Liver (tissue), 9 donors: Measurements from ENCODE around the gene ANKRD44. TPM values are rescaled to one million over a fixed set of nuclear protein-coding genes. Genes with fewer than 3 reads are reported as not detected.

ENCODE experiments used
- DNase-seq: peaks from one replicate; pipeline ENCODE4 v3.0.0-alpha.2; 2017; ENCODE audit warnings: low spot score
- H3K27ac ChIP-seq, 2 donors: one replicate each; pipeline ENCODE4 v1.7.0; 2013; ENCODE audit warnings: inconsistent platforms in 2 of 2, low read length in 2 of 2, control low read depth in 1 of 2, low read depth in 1 of 2, mild to moderate bottlenecking in 1 of 2
- H3K27me3 ChIP-seq, 4 donors: one replicate each; pipeline versions ENCODE4 v1.6.1 to v1.7.0; 2013; ENCODE audit warnings: low read length in 3 of 4, inconsistent platforms in 1 of 4, mild to moderate bottlenecking in 1 of 4, moderate library complexity in 1 of 4; ENCODE audit not compliant: control insufficient read depth in 4 of 4, insufficient read depth in 4 of 4
- H3K36me3 ChIP-seq, 4 donors: one replicate each; pipeline versions ENCODE4 v1.6.1 to v1.7.0; 2013; ENCODE audit warnings: low read length in 3 of 4, mild to moderate bottlenecking in 3 of 4, low read depth in 1 of 4, moderate library complexity in 1 of 4; ENCODE audit not compliant: control insufficient read depth in 4 of 4, insufficient read depth in 3 of 4
- H3K4me1 ChIP-seq, 4 donors: one replicate each; pipeline versions ENCODE4 v1.6.1 to v1.7.0; 2013; ENCODE audit warnings: low read length in 3 of 4, mild to moderate bottlenecking in 3 of 4, moderate library complexity in 1 of 4; ENCODE audit not compliant: control insufficient read depth in 4 of 4, insufficient read depth in 4 of 4
- H3K4me3 ChIP-seq, 3 donors: one replicate each; pipeline versions ENCODE4 v1.6.1 to v1.7.0; 2013; ENCODE audit warnings: low read length in 3 of 3, control low read depth in 1 of 3, low read depth in 1 of 3, mild to moderate bottlenecking in 1 of 3
- H3K9ac ChIP-seq, 2 donors: one replicate each; pipeline ENCODE4 v1.7.0; 2013; ENCODE audit warnings: low read length in 2 of 2, mild to moderate bottlenecking in 2 of 2, moderate library complexity in 2 of 2, control low read depth in 1 of 2, low read depth in 1 of 2
- H3K9me3 ChIP-seq, 4 donors: one replicate each; pipeline versions ENCODE4 v1.6.1 to v1.7.0; 2013; ENCODE audit warnings: low read length in 3 of 4; ENCODE audit not compliant: control insufficient read depth in 4 of 4
- EGR1 ChIP-seq, 2 donors: IDR thresholded peaks; 2 replicates each; pipeline ENCODE4 v1.6.1; 2016 to 2018; ENCODE audit warnings: antibody characterized with exemption in 2 of 2, low read depth in 2 of 2
- FOXA1 ChIP-seq: IDR thresholded peaks from 2 replicates; pipeline ENCODE4 v1.6.1; 2016; ENCODE audit warnings: antibody characterized with exemption
- FOXA2 ChIP-seq: IDR thresholded peaks from 2 replicates; pipeline ENCODE4 v1.6.1; 2016; ENCODE audit warnings: antibody characterized with exemption
- GABPA ChIP-seq, 2 donors: IDR thresholded peaks in 1 of 2; conservative IDR thresholded peaks in 1 of 2; 2 replicates each; pipeline ENCODE4 v1.6.1; 2016; ENCODE audit warnings: antibody characterized with exemption in 2 of 2, mild to moderate bottlenecking in 1 of 2, moderate library complexity in 1 of 2
- HNF4A ChIP-seq, 2 donors: conservative IDR thresholded peaks; 2 replicates each; pipeline ENCODE4 v1.6.1; 2016; ENCODE audit warnings: antibody characterized with exemption in 2 of 2, mild to moderate bottlenecking in 2 of 2
- HNF4G ChIP-seq: IDR thresholded peaks from 2 replicates; pipeline ENCODE4 v1.6.1; 2016; ENCODE audit warnings: antibody characterized with exemption
- JUND ChIP-seq, 2 donors: IDR thresholded peaks; 2 replicates each; pipeline ENCODE4 v1.6.1; 2016; ENCODE audit warnings: antibody characterized with exemption in 2 of 2
- NR2F2 ChIP-seq: IDR thresholded peaks from 2 replicates; pipeline ENCODE4 v1.6.1; 2016; ENCODE audit warnings: antibody characterized with exemption
- RAD21 ChIP-seq, 2 donors: IDR thresholded peaks; 2 replicates each; pipeline ENCODE4 v1.6.1; 2016; ENCODE audit warnings: antibody characterized with exemption in 2 of 2, mild to moderate bottlenecking in 2 of 2
- RXRA ChIP-seq, 2 donors: IDR thresholded peaks; 2 replicates each; pipeline ENCODE4 v1.6.1; 2017 to 2018; ENCODE audit warnings: antibody characterized with exemption in 2 of 2, mild to moderate bottlenecking in 1 of 2
- SP1 ChIP-seq: IDR thresholded peaks from 2 replicates; pipeline ENCODE4 v1.6.1; 2018; ENCODE audit warnings: antibody characterized with exemption, mild to moderate bottlenecking
- TAF1 ChIP-seq: conservative IDR thresholded peaks from 2 replicates; pipeline ENCODE4 v1.6.1; 2016; ENCODE audit warnings: antibody characterized with exemption, mild to moderate bottlenecking
- YY1 ChIP-seq: IDR thresholded peaks from 2 replicates; pipeline ENCODE4 v1.6.1; 2016; ENCODE audit warnings: antibody characterized with exemption, mild to moderate bottlenecking
- WGBS: extraction: QIAGEN DNeasy Blood & Tissue Kit; methylation state at CpG from one replicate; pipeline ENCODE4 v1.1.7; 2013; 5-methylcytosine and 5-hydroxymethylcytosine counted together
- polyA plus RNA-seq, 2 donors: library from polyadenylated mRNA; stranded (reverse) in 1 of 2; unstranded in 1 of 2; fragments of 200-250 nt in 1 of 2; fragments of >200 nt in 1 of 2; fragmentation: Nextera tagmentation in 1 of 2; extraction: Ambion mirVana in 1 of 2; gene quantifications; one replicate each; pipeline versions ENCODE4 v1.2.1 to v1.2.3, GENCODE V29; 2013 to 2015
- total RNA-seq, 2 donors: library from RNA; depleted of rRNA; stranded (reverse); fragments of >200 nt; gene quantifications; one replicate each; pipeline ENCODE4 v1.2.3, GENCODE V29; 2014
- TF ChIP-seq, protein P1 (sequence below): IDR thresholded peaks from 2 replicates; pipeline ENCODE4 v1.6.1; 2016; ENCODE audit warnings: antibody characterized with exemption
- TF ChIP-seq, protein P2 (sequence below): IDR thresholded peaks from 2 replicates; pipeline ENCODE4 v1.6.1; 2016; ENCODE audit warnings: antibody characterized with exemption, mild to moderate bottlenecking
- TF ChIP-seq, protein P3 (sequence below): IDR thresholded peaks from 2 replicates; pipeline ENCODE4 v1.6.1; 2016; ENCODE audit warnings: antibody characterized with exemption
- TF ChIP-seq, protein P4 (sequence below): IDR thresholded peaks from 2 replicates; pipeline ENCODE4 v1.6.1; 2016; ENCODE audit warnings: antibody characterized with exemption
- TF ChIP-seq, protein P5 (sequence below): fragments of 150-350 bp; IDR thresholded peaks from 2 replicates; pipeline ENCODE4 v1.5.1; 2017; ENCODE audit warnings: improper control_type of control experiment, low read depth, low read length; ENCODE audit not compliant: missing input control
- donor health status: healthy.
- donor health status: healthy.
- donor health status: healthy.
- donor health status: healthy.
- donor health status: healthy.

Gene ANKRD44
- total and polyA plus RNA-seq, 4 donors: 3.8 to 18.2 (median 6.8) TPM

DNA sequence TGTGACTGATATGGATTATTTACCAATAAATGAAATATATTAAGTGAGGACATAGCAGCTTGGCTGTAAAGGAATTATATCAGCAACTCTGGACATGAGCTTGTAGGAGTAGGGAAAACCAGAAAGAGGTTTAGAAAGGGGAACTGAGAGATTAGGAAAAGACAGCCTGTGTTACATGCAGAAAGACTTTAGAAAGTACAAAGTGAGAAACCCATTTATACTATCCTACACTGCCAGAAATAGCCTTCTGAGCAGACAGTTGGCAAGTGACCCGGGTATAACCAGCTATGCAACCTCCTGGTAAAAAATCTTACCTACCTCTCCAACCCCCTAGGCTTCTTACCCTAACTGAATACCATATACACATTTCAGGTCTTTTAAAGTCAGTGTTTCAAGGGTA lies 134.1 kb downstream of the ANKRD44 start:
- TF ChIP-seq SP1: no peak
- TF ChIP-seq HNF4G: no peak
- TF ChIP-seq JUND (IDR thresholded peaks at IDR 0.05): no peak
- TF ChIP-seq, protein P1, sequence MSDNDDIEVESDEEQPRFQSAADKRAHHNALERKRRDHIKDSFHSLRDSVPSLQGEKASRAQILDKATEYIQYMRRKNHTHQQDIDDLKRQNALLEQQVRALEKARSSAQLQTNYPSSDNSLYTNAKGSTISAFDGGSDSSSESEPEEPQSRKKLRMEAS: no peak
- TF ChIP-seq RAD21 (IDR thresholded peaks at IDR 0.05): no peak
- TF ChIP-seq, protein P2, sequence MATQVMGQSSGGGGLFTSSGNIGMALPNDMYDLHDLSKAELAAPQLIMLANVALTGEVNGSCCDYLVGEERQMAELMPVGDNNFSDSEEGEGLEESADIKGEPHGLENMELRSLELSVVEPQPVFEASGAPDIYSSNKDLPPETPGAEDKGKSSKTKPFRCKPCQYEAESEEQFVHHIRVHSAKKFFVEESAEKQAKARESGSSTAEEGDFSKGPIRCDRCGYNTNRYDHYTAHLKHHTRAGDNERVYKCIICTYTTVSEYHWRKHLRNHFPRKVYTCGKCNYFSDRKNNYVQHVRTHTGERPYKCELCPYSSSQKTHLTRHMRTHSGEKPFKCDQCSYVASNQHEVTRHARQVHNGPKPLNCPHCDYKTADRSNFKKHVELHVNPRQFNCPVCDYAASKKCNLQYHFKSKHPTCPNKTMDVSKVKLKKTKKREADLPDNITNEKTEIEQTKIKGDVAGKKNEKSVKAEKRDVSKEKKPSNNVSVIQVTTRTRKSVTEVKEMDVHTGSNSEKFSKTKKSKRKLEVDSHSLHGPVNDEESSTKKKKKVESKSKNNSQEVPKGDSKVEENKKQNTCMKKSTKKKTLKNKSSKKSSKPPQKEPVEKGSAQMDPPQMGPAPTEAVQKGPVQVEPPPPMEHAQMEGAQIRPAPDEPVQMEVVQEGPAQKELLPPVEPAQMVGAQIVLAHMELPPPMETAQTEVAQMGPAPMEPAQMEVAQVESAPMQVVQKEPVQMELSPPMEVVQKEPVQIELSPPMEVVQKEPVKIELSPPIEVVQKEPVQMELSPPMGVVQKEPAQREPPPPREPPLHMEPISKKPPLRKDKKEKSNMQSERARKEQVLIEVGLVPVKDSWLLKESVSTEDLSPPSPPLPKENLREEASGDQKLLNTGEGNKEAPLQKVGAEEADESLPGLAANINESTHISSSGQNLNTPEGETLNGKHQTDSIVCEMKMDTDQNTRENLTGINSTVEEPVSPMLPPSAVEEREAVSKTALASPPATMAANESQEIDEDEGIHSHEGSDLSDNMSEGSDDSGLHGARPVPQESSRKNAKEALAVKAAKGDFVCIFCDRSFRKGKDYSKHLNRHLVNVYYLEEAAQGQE: no peak
- TF ChIP-seq, protein P3, sequence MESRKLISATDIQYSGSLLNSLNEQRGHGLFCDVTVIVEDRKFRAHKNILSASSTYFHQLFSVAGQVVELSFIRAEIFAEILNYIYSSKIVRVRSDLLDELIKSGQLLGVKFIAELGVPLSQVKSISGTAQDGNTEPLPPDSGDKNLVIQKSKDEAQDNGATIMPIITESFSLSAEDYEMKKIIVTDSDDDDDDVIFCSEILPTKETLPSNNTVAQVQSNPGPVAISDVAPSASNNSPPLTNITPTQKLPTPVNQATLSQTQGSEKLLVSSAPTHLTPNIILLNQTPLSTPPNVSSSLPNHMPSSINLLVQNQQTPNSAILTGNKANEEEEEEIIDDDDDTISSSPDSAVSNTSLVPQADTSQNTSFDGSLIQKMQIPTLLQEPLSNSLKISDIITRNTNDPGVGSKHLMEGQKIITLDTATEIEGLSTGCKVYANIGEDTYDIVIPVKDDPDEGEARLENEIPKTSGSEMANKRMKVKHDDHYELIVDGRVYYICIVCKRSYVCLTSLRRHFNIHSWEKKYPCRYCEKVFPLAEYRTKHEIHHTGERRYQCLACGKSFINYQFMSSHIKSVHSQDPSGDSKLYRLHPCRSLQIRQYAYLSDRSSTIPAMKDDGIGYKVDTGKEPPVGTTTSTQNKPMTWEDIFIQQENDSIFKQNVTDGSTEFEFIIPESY: no peak
- no peak for TF ChIP-seq EGR1 (IDR thresholded peaks at IDR 0.05; ENCODE audit: low read depth in 2 of 2)
- TF ChIP-seq RXRA (IDR thresholded peaks at IDR 0.05): no peak
- no peak for TF ChIP-seq NR2F2
- no peak for TF ChIP-seq HNF4A (conservative IDR thresholded peaks at IDR 0.05)
- TF ChIP-seq YY1: no peak
- TF ChIP-seq, protein P4, sequence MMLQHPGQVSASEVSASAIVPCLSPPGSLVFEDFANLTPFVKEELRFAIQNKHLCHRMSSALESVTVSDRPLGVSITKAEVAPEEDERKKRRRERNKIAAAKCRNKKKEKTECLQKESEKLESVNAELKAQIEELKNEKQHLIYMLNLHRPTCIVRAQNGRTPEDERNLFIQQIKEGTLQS: no peak
- no peak for TF ChIP-seq FOXA2
- TF ChIP-seq, protein P5, sequence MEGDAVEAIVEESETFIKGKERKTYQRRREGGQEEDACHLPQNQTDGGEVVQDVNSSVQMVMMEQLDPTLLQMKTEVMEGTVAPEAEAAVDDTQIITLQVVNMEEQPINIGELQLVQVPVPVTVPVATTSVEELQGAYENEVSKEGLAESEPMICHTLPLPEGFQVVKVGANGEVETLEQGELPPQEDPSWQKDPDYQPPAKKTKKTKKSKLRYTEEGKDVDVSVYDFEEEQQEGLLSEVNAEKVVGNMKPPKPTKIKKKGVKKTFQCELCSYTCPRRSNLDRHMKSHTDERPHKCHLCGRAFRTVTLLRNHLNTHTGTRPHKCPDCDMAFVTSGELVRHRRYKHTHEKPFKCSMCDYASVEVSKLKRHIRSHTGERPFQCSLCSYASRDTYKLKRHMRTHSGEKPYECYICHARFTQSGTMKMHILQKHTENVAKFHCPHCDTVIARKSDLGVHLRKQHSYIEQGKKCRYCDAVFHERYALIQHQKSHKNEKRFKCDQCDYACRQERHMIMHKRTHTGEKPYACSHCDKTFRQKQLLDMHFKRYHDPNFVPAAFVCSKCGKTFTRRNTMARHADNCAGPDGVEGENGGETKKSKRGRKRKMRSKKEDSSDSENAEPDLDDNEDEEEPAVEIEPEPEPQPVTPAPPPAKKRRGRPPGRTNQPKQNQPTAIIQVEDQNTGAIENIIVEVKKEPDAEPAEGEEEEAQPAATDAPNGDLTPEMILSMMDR: no peak
- no peak for TF ChIP-seq FOXA1
- TF ChIP-seq GABPA (IDR thresholded peaks at IDR 0.05 in 1 of 2, conservative IDR thresholded peaks at IDR 0.05 in 1 of 2): no peak
- no peak for TF ChIP-seq TAF1
- DNase-seq: no peak
- Histone ChIP-seq H3K4me1 (peaks cover 0 to 13% (median 8%) of the 10 kb centered on the region in 4 donors), H3K9ac (no peak overlapping the region), H3K9me3 (no peaks in the 10 kb centered on the region), H3K27ac (no peak overlapping the region), H3K4me3 (no peak overlapping the region), H3K36me3 (no peaks in the 10 kb centered on the region), H3K27me3 (no peaks in the 10 kb centered on the region)
- WGBS: 0% methylated on average over 1 of the region's 1 CpG
